Coronary artery (tissue), 2 donors: ENCODE data around the gene GPR55.

Experiments used
- DNase-seq: peaks from one replicate; pipeline ENCODE4 v3.0.0-alpha.2; 2017; ENCODE audit warnings: low spot score
- H3K27ac ChIP-seq, 2 donors: fragments of 200-600 bp; sonication (generic); one replicate each; pipeline ENCODE4 v1.5.1; 2016 to 2019
- H3K4me3 ChIP-seq: fragments of 200-600 bp; sonication (generic); 2 replicates; pipeline ENCODE4 v1.5.1; 2016; ENCODE audit warnings: mild to moderate bottlenecking, moderate library complexity
- CTCF ChIP-seq: fragments of 200-600 bp; sonication (generic); IDR thresholded peaks from one replicate; pipeline ENCODE4 v1.5.1; 2019; ENCODE audit warnings: antibody characterized with exemption

Gene GPR55

GRCh38 chr2:230932556-230933511 is 7.8 kb upstream of the GPR55 start:
- no peak for TF ChIP-seq CTCF
- DNase-seq, result peak; percentile 73

GRCh38 chr2:230931556-230932231 is 6.7 kb upstream of the GPR55 start:
- TF ChIP-seq CTCF, result no peak
- peak; percentile 54 for DNase-seq
- Histone ChIP-seq H3K4me3 (no peak overlapping the region), H3K27ac (no peak overlapping the region)

More at GRCh38 chr2:230932556-230933511, 7.8 kb upstream of the GPR55 start:
- H3K27ac ChIP-seq, result peak overlapping the region in 1 of 2 donors; percentile 54
- H3K4me3 ChIP-seq, result no peak overlapping the region

- no peak for TF ChIP-seq CTCF
- no peak overlapping the region for H3K27ac ChIP-seq
- peak; percentile 35 for DNase-seq
- H3K4me3 ChIP-seq, result no peak overlapping the region
Observed at GRCh38 chr2:230930928-230931555, 6.0 kb upstream of the GPR55 start.

- DNase-seq, result peak; percentile 19
- Histone ChIP-seq H3K27ac (no peak overlapping the region), H3K4me3 (no peak overlapping the region)
- TF ChIP-seq CTCF, result no peak
Observed at GRCh38 chr2:230930149-230930780, 5.2 kb upstream of the GPR55 start.

- H3K4me3 ChIP-seq, result no peak overlapping the region
Observed at GRCh38 chr2:230929381-230930148, 4.5 kb upstream of the GPR55 start.

More at GRCh38 chr2:230929381-230930148, 4.5 kb upstream of the GPR55 start:
- H3K27ac ChIP-seq, result no peak overlapping the region
- no peak for TF ChIP-seq CTCF
- DNase-seq, result peak; percentile 45
